ENCODE measurements around the gene LRGUK. TPM values are rescaled to one million over a fixed set of nuclear protein-coding genes. Genes with fewer than 3 reads are reported as not detected.

LRGUK gene
- total and polyA plus RNA-seq, 2 of the 8 experiments (the other 6 are each of a cell fraction or from before 2014, with no cell fraction given) = 1.5 to 3.6 TPM

- TF ChIP-seq CHD7 (IDR thresholded peaks at IDR 0.05; ENCODE audit: insufficient replicate concordance, low read length) = no peak
- TF ChIP-seq SIRT6 (IDR thresholded peaks at IDR 0.05; ENCODE audit: low read length) = no peak
Measured at GRCh38 chr7:134180376-134180775, 53.2 kb downstream of the LRGUK start (continued).
